Measurements from ENCODE around the gene CPEB3.

DNA sequence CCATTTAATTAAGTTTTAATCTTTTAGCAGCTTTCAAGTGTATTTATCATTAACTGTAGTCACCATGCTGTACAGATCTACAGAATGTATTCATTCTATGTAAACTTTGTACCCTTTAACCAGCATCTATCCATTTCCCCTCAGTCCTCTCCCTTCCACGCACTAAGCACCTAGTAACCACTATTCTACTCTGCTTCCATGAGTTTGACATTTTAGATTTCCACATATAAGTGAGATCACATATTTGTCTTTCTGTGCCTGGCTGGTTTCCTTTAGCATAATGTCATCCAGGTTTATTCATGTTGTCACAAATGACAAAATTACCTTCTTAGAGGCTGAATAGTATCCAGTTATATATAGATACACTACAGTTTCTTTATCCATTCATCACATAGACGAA, 287.6 kb downstream of the CPEB3 start:
- TF ChIP-seq, protein P1, sequence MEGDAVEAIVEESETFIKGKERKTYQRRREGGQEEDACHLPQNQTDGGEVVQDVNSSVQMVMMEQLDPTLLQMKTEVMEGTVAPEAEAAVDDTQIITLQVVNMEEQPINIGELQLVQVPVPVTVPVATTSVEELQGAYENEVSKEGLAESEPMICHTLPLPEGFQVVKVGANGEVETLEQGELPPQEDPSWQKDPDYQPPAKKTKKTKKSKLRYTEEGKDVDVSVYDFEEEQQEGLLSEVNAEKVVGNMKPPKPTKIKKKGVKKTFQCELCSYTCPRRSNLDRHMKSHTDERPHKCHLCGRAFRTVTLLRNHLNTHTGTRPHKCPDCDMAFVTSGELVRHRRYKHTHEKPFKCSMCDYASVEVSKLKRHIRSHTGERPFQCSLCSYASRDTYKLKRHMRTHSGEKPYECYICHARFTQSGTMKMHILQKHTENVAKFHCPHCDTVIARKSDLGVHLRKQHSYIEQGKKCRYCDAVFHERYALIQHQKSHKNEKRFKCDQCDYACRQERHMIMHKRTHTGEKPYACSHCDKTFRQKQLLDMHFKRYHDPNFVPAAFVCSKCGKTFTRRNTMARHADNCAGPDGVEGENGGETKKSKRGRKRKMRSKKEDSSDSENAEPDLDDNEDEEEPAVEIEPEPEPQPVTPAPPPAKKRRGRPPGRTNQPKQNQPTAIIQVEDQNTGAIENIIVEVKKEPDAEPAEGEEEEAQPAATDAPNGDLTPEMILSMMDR (IDR thresholded peaks at IDR 0.05) = no peak
- no peak for TF ChIP-seq POLR2AphosphoS5 (IDR thresholded peaks at IDR 0.05; ENCODE audit: insufficient read depth in 1 of 2, low read depth in 1 of 2)

All from vagina (tissue), 2 donors.